Neural cell (in vitro differentiated cells): ENCODE results near the gene LCLAT1. TPM values are rescaled to one million over a fixed set of nuclear protein-coding genes. Genes with fewer than 3 reads are reported as not detected.

Experiments
- H2AFZ ChIP-seq: fragments of 200-600, 300-800 bp; sonication (generic), shearing (Covaris generic); 2 replicates; pipeline ENCODE4 v1.6.0; 2014; ENCODE audit warnings: low read depth, mild to moderate bottlenecking, antibody characterized with exemption, low read length, moderate library complexity
- H3F3A ChIP-seq: fragments of 200-600 bp; shearing (Covaris generic); 2 replicates; pipeline ENCODE4 v1.6.1; 2016; ENCODE audit warnings: mild to moderate bottlenecking, moderate library complexity, mixed read lengths, antibody characterized with exemption, low read length; ENCODE audit not compliant: insufficient read depth, poor library complexity, severe bottlenecking
- H3K27ac ChIP-seq: fragments of 200-600, 300-800 bp; sonication (generic), shearing (Covaris generic); 2 replicates; pipeline ENCODE4 v1.5.1; 2014; ENCODE audit warnings: mild to moderate bottlenecking, low read length, moderate library complexity
- H3K27me3 ChIP-seq: fragments of 300-800, 200-600 bp; sonication (generic), shearing (Covaris generic); 2 replicates; pipeline ENCODE4 v1.6.0; 2014; ENCODE audit warnings: mild to moderate bottlenecking, low read depth, low read length, moderate library complexity; ENCODE audit not compliant: insufficient read depth
- H3K36me3 ChIP-seq: fragments of 300-800, 200-600 bp; sonication (generic), shearing (Covaris generic); 2 replicates; pipeline ENCODE4 v1.5.1; 2014; ENCODE audit warnings: mild to moderate bottlenecking, antibody characterized with exemption, low read length, moderate library complexity; ENCODE audit not compliant: insufficient read depth
- H3K4me2 ChIP-seq: fragments of 300-800, 200-600 bp; sonication (generic), shearing (Covaris generic); 2 replicates; pipeline ENCODE4 v1.6.0; 2014; ENCODE audit warnings: mild to moderate bottlenecking, low read length
- H3K4me3 ChIP-seq: fragments of 300-800, 200-600 bp; sonication (generic), shearing (Covaris generic); 2 replicates; pipeline ENCODE4 v1.5.1; 2014; ENCODE audit warnings: mild to moderate bottlenecking, low read length, moderate library complexity
- H3K79me2 ChIP-seq: fragments of 200-600 bp; shearing (Covaris generic); replicated peaks from 2 replicates; pipeline ENCODE4 v1.6.0; 2014; ENCODE audit warnings: mild to moderate bottlenecking, low read length, moderate library complexity; ENCODE audit not compliant: insufficient read depth
- H3K9ac ChIP-seq: fragments of 300-800, 200-600 bp; sonication (generic), shearing (Covaris generic); 2 replicates; pipeline ENCODE4 v1.6.1; 2016; ENCODE audit warnings: mild to moderate bottlenecking, low read length, mixed read lengths
- H3K9me2 ChIP-seq: fragments of 200-600 bp; shearing (Covaris generic); 2 replicates; pipeline ENCODE4 v1.6.1; 2016; ENCODE audit warnings: mild to moderate bottlenecking, low read length, mixed read lengths; ENCODE audit not compliant: insufficient read depth
- H3K9me3 ChIP-seq: fragments of 200-600, 300-800 bp; sonication (generic), shearing (Covaris generic); 2 replicates; pipeline ENCODE4 v1.6.1; 2016; ENCODE audit warnings: mild to moderate bottlenecking, mixed run types, low read length, moderate library complexity, mixed read lengths
- H4K20me1 ChIP-seq: fragments of 200-600 bp; shearing (Covaris generic); 2 replicates; pipeline ENCODE4 v1.6.1; 2016; ENCODE audit warnings: mild to moderate bottlenecking, mixed run types; ENCODE audit not compliant: insufficient read depth
- EP300 ChIP-seq: fragments of 450-650 bp; conservative IDR thresholded peaks from 2 replicates; pipeline ENCODE4 v1.6.1; 2014; ENCODE audit warnings: antibody characterized with exemption, mild to moderate bottlenecking, moderate library complexity; ENCODE audit not compliant: poor library complexity, severe bottlenecking
- EZH2 ChIP-seq: fragments of 200-600, 300-800 bp; shearing (Covaris generic), sonication (generic); IDR thresholded peaks from 2 replicates; pipeline ENCODE4 v1.6.1; 2014; ENCODE audit warnings: antibody characterized with exemption, low read length, borderline replicate concordance, mild to moderate bottlenecking; ENCODE audit not compliant: insufficient read depth, poor library complexity, severe bottlenecking
- MXI1 ChIP-seq: fragments of 450-650 bp; conservative IDR thresholded peaks from 2 replicates; pipeline ENCODE4 v1.6.1; 2014; ENCODE audit warnings: antibody characterized with exemption, mild to moderate bottlenecking; ENCODE audit not compliant: poor library complexity, severe bottlenecking
- POLR2AphosphoS5 ChIP-seq: IDR thresholded peaks from 2 replicates; pipeline ENCODE4 v1.6.1; 2012
- RAD21 ChIP-seq: fragments of 450-650 bp; conservative IDR thresholded peaks from 2 replicates; pipeline ENCODE4 v1.6.1; 2014; ENCODE audit warnings: antibody characterized with exemption, mild to moderate bottlenecking, moderate library complexity
- SMC3 ChIP-seq: fragments of 450-650 bp; conservative IDR thresholded peaks from 2 replicates; pipeline ENCODE4 v1.6.1; 2014; ENCODE audit warnings: antibody characterized with exemption, mild to moderate bottlenecking, moderate library complexity; ENCODE audit not compliant: poor library complexity
- TAF1 ChIP-seq: IDR thresholded peaks from 2 replicates; pipeline ENCODE4 v1.6.1; 2012; ENCODE audit warnings: low read depth
- polyA plus RNA-seq: library from polyadenylated mRNA; depleted of rRNA; stranded (reverse); fragments of >200 nt; gene quantifications from 2 replicates; pipeline ENCODE4 v1.2.3, GENCODE V29; 2014
- TF ChIP-seq, protein P1 (sequence below): fragments of 450-650 bp; IDR thresholded peaks from 2 replicates; pipeline ENCODE4 v1.5.1; 2014; ENCODE audit warnings: antibody characterized with exemption, mild to moderate bottlenecking, moderate library complexity; ENCODE audit not compliant: poor library complexity, severe bottlenecking
- TF ChIP-seq, protein P2 (sequence below): IDR thresholded peaks from 2 replicates; pipeline ENCODE4 v1.6.1; 2012; ENCODE audit warnings: borderline replicate concordance

The LCLAT1 gene
- polyA plus RNA-seq, 1 donor from 2014 or later = 5.8 TPM

DNA sequence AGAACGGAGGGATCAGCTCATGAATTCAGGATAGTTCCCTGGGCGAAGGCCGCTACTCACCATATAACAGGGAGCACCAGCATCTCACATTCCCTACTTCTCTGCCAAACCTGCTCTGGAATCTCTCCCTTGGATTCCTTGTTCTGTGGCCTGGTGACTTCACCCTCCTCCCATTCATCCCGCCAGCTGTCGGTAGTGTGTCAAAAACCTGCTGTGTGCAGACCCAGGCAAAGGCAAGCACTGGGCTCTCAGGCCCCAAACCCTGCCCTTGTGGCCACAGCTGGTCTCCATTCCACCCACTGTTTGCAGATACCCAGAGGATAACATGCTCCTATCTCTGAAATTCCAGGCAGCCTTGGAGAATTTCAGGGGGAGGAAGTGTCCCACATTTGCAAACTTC is 208.6 kb downstream of the LCLAT1 start:
- H3K4me3 ChIP-seq = no peak overlapping the region
- no peak overlapping the region for H2AFZ ChIP-seq
- H3K27me3 ChIP-seq = no peaks in the 10 kb centered on the region
- H3K79me2 ChIP-seq = no peaks in the 10 kb centered on the region
- TF ChIP-seq, protein P1, sequence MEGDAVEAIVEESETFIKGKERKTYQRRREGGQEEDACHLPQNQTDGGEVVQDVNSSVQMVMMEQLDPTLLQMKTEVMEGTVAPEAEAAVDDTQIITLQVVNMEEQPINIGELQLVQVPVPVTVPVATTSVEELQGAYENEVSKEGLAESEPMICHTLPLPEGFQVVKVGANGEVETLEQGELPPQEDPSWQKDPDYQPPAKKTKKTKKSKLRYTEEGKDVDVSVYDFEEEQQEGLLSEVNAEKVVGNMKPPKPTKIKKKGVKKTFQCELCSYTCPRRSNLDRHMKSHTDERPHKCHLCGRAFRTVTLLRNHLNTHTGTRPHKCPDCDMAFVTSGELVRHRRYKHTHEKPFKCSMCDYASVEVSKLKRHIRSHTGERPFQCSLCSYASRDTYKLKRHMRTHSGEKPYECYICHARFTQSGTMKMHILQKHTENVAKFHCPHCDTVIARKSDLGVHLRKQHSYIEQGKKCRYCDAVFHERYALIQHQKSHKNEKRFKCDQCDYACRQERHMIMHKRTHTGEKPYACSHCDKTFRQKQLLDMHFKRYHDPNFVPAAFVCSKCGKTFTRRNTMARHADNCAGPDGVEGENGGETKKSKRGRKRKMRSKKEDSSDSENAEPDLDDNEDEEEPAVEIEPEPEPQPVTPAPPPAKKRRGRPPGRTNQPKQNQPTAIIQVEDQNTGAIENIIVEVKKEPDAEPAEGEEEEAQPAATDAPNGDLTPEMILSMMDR = no peak
- TF ChIP-seq RAD21 (no peak), EP300 (no peak), SMC3 (no peak), EZH2 (no peak), POLR2AphosphoS5 (no peak), TAF1 (no peak), MXI1 (no peak)
- TF ChIP-seq, protein P2, sequence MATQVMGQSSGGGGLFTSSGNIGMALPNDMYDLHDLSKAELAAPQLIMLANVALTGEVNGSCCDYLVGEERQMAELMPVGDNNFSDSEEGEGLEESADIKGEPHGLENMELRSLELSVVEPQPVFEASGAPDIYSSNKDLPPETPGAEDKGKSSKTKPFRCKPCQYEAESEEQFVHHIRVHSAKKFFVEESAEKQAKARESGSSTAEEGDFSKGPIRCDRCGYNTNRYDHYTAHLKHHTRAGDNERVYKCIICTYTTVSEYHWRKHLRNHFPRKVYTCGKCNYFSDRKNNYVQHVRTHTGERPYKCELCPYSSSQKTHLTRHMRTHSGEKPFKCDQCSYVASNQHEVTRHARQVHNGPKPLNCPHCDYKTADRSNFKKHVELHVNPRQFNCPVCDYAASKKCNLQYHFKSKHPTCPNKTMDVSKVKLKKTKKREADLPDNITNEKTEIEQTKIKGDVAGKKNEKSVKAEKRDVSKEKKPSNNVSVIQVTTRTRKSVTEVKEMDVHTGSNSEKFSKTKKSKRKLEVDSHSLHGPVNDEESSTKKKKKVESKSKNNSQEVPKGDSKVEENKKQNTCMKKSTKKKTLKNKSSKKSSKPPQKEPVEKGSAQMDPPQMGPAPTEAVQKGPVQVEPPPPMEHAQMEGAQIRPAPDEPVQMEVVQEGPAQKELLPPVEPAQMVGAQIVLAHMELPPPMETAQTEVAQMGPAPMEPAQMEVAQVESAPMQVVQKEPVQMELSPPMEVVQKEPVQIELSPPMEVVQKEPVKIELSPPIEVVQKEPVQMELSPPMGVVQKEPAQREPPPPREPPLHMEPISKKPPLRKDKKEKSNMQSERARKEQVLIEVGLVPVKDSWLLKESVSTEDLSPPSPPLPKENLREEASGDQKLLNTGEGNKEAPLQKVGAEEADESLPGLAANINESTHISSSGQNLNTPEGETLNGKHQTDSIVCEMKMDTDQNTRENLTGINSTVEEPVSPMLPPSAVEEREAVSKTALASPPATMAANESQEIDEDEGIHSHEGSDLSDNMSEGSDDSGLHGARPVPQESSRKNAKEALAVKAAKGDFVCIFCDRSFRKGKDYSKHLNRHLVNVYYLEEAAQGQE = no peak
- H3K36me3 ChIP-seq = no peaks in the 10 kb centered on the region
- no peaks in the 10 kb centered on the region for H3K9me3 ChIP-seq
- H4K20me1 ChIP-seq = no peaks in the 10 kb centered on the region
- H3K4me2 ChIP-seq = no peak overlapping the region
- no peak overlapping the region for H3K9ac ChIP-seq
- H3K27ac ChIP-seq = no peak overlapping the region
- no peaks in the 10 kb centered on the region for H3F3A ChIP-seq
- no peaks in the 10 kb centered on the region for H3K9me2 ChIP-seq

DNA sequence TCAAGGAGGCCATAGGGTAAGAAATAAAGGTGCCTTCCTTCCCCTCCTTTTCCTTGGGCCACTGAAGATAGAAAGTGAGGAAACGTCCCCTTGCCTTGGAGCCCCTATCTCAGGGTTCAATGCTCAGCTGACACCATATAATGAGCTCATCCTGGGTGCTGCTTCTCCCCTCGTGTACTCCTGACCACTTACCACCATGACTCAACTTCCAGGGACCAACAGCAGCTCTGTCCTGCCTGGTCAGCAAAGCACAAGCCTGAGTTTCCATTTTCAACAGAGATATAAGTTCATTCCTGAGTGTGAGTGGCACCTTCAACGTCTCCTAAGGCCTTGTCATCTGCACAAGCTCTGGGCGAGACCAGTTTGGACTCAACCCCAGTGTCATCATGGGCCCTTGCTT is 209.0 kb downstream of the LCLAT1 start:
- Histone ChIP-seq H2AFZ (no peak overlapping the region), H3F3A (no peaks in the 10 kb centered on the region), H3K36me3 (no peaks in the 10 kb centered on the region)

More for the DNA sequence above, 209.0 kb downstream of the LCLAT1 start:
- no peak overlapping the region for H3K27ac ChIP-seq
- H3K4me3 ChIP-seq = no peak overlapping the region
- H3K27me3 ChIP-seq = no peaks in the 10 kb centered on the region
- no peak overlapping the region for H3K9ac ChIP-seq
- no peak for TF ChIP-seq EP300
- TF ChIP-seq RAD21 = no peak
- TF ChIP-seq SMC3 = no peak
- TF ChIP-seq, protein P2 = no peak
- no peak for TF ChIP-seq EZH2
- TF ChIP-seq MXI1 = no peak
- no peak for TF ChIP-seq TAF1
- no peak for TF ChIP-seq POLR2AphosphoS5
- TF ChIP-seq, protein P1 = no peak
- H3K9me2 ChIP-seq = no peaks in the 10 kb centered on the region
- no peaks in the 10 kb centered on the region for H3K9me3 ChIP-seq
- H4K20me1 ChIP-seq = no peaks in the 10 kb centered on the region
- H3K4me2 ChIP-seq = no peak overlapping the region
- no peaks in the 10 kb centered on the region for H3K79me2 ChIP-seq
